ENCODE data around the gene MYBBP1A. TPM values are rescaled to one million over a fixed set of nuclear protein-coding genes. Genes with fewer than 3 reads are reported as not detected.

MYBBP1A gene
- total and polyA plus RNA-seq, 2 of the 4 experiments (the other 2 are of a cell fraction) = 22.6 to 45.9 TPM

DNA sequence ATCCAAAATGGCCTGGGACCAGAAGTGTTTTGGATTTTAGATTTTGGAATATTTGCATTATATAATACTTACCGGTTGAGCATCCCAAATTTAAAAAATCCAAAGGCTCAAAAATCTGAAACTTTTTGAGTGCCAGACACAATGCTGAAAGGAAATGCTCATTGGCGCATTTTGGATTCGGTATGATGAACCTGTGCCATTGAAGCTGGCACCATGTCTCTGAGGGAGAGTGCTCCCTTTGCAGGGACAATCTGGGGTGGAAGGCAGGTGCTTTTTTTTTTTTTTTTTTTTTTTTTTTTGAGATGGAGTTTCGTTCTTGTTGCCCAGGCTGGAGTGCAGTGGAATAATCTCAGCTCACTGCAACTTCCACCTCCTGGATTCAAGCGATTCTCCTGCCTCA is 46.9 kb upstream of the MYBBP1A start:
- WGBS, 2 experiments (ENCODE audit: extremely low coverage in 2 of 2, insufficient read length in 1 of 2) = no CpG with 5 or more reads among the region's 5 CpGs
- no peaks in the 10 kb centered on the region for H3K36me3 ChIP-seq (ENCODE audit: control insufficient read depth, insufficient read depth, low read length)
- in situ Hi-C loops (cut with MboI; ENCODE audit: low sequenced_read_pairs) = no loop called here
- no peaks in the 10 kb centered on the region for H3K9me3 ChIP-seq (ENCODE audit: control insufficient read depth, insufficient read depth, low read length)
- H3K27ac ChIP-seq (ENCODE audit: insufficient read depth, low read length) = no peak overlapping the region
- no peaks in the 10 kb centered on the region for H4K20me1 ChIP-seq (ENCODE audit: insufficient read depth, low read length)
- no peak overlapping the region for H2AK9ac ChIP-seq (replicated peaks; ENCODE audit: low read depth, low read length, poor library complexity)
- H2AFZ ChIP-seq (replicated peaks; ENCODE audit: low read length, poor library complexity) = no peak overlapping the region
- H3K79me1 ChIP-seq (ENCODE audit: low read depth in 1 of 2, low read length in 2 of 2) = no peaks in the 10 kb centered on the region
- no peak overlapping the region for H3K9ac ChIP-seq (ENCODE audit: low read depth, low read length)
- peaks cover 3% of the 10 kb centered on the region; the same call in 1 of the 2 replicates for H3K9me1 ChIP-seq (ENCODE audit: insufficient read depth, low read length)
- H2BK15ac ChIP-seq (ENCODE audit: low read depth, low read length) = no peak overlapping the region
- no peak overlapping the region for H3K23ac ChIP-seq (ENCODE audit: low read depth, low read length)
- no peak for ATAC-seq (ENCODE audit: low read depth)
- H4K91ac ChIP-seq (ENCODE audit: insufficient read depth, low read depth, low read length) = no peak overlapping the region
- no peak overlapping the region for H4K5ac ChIP-seq (ENCODE audit: low read depth, low read length)
- peaks cover 20% of the 10 kb centered on the region; the same call in 1 of the 2 replicates for H3K4me1 ChIP-seq (ENCODE audit: control insufficient read depth, insufficient read depth, low read length)
- H4K8ac ChIP-seq (ENCODE audit: low read depth in 2 of 2, low read length in 2 of 2) = no peak overlapping the region
- no peak overlapping the region for H2BK20ac ChIP-seq (ENCODE audit: low read depth, low read length)
- BruUV-seq (replicated peaks) = no TSS peak
- no peak overlapping the region for H2BK120ac ChIP-seq (ENCODE audit: low read depth, low read length)
- dilution Hi-C loops (cut with HindIII; ENCODE audit: low sequenced_read_pairs, unreplicated experiment) = no loop called here
- TF ChIP-seq BHLHE40 (IDR thresholded peaks at IDR 0.05; ENCODE audit: low read depth, low read length) (no peak), RFX5 (IDR thresholded peaks at IDR 0.05; ENCODE audit: low read depth, low read length) (no peak), RCOR1 (IDR thresholded peaks at IDR 0.05; ENCODE audit: insufficient replicate concordance, low read length) (no peak), MAFK (IDR thresholded peaks at IDR 0.05; ENCODE audit: low read depth, low read length) (no peak), CEBPB (IDR thresholded peaks at IDR 0.05; ENCODE audit: low read depth, low read length) (no peak), MXI1 (IDR thresholded peaks at IDR 0.05; ENCODE audit: borderline replicate concordance, low read depth, low read length) (no peak)
- TF ChIP-seq, protein P1, sequence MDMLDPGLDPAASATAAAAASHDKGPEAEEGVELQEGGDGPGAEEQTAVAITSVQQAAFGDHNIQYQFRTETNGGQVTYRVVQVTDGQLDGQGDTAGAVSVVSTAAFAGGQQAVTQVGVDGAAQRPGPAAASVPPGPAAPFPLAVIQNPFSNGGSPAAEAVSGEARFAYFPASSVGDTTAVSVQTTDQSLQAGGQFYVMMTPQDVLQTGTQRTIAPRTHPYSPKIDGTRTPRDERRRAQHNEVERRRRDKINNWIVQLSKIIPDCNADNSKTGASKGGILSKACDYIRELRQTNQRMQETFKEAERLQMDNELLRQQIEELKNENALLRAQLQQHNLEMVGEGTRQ (IDR thresholded peaks at IDR 0.05; ENCODE audit: low read depth, low read length) = no peak
- H3K18ac ChIP-seq (ENCODE audit: low read depth, low read length) = no peak overlapping the region
- no peak overlapping the region for H3K4me3 ChIP-seq (ENCODE audit: insufficient read depth, low read depth, low read length)
- H3K56ac ChIP-seq (ENCODE audit: extremely low read depth, insufficient read depth, low read length) = no peak overlapping the region
- no peak overlapping the region for H3K14ac ChIP-seq (replicated peaks; ENCODE audit: low read depth, low read length)
- intact Hi-C loops (cut with micrococcal nuclease) = no loop called here
- peaks cover 13% of the 10 kb centered on the region for H3K27me3 ChIP-seq (ENCODE audit: control insufficient read depth, insufficient read depth, low read length)
- DNase-seq = no peak
- H2AK5ac ChIP-seq (ENCODE audit: low read depth, low read length) = no peak overlapping the region
- CTCF ChIA-PET = no interaction called here
- H3K4ac ChIP-seq (ENCODE audit: low read depth, low read length) = no peak overlapping the region
- no peak overlapping the region for H3K4me2 ChIP-seq (ENCODE audit: low read depth, low read length)
- no peak overlapping the region for H2BK5ac ChIP-seq (ENCODE audit: low read depth, low read length, poor library complexity, severe bottlenecking)
- POLR2A ChIA-PET (ENCODE audit: unreplicated experiment) = no interaction called here
